HepG2 (cell line): Measurements from ENCODE around the gene DNMT3L. TPM values are rescaled to one million over a fixed set of nuclear protein-coding genes. Genes with fewer than 3 reads are reported as not detected.
"Not testable (repeated sequence)": the region's sequence is repeated elsewhere in the genome, so short reads cannot be mapped to it uniquely, and the experiment has no call there.

Experiments used
- ATAC-seq: fragments of 200-7000 bp; cut with Tn5 transposase; 3 replicates; pipeline ENCODE4 v1.9.1; 2020; ENCODE audit warnings: mild to moderate bottlenecking, moderate library complexity
- BruUV-seq: library from RNA; stranded (reverse); fragments of 400-500 nt; replicated peaks from 2 replicates; lab custom pipeline; 2021; lab: Mats Ljungman, UMichigan
- CTCF ChIA-PET: fragments of 300-600 bp; formaldehyde crosslinking; extraction: SDS; loops from one replicate; lab custom pipeline; 2021; ENCODE audit warnings: low total read pairs, inconsistent platforms, low intra/inter-chr PET ratio; lab: Yijun Ruan, JAX
- POLR2A ChIA-PET: fragments of 350-600 bp; sonication (Branson Sonifier 250); formaldehyde crosslinking; loops from one replicate; lab custom pipeline; 2020; ENCODE audit warnings: antibody characterized with exemption, inconsistent platforms; lab: Yijun Ruan, JAX
- DNase-seq: peaks from one replicate; pipeline ENCODE4 v3.0.0-alpha.2; 2015; ENCODE audit warnings: low spot score
- FAIRE-seq: peaks from 3 replicates; lab custom pipeline; 2011; peaks lifted over from hg19 to GRCh38; lab: Jason Lieb, UNC
- H2AFZ ChIP-seq: one replicate; pipeline ENCODE4 v1.6.1; 2011; ENCODE audit warnings: low read length, inconsistent platforms
- H3K27ac ChIP-seq: fragments of 300-600 bp; 3 replicates; pipeline ENCODE4 v1.8.0; 2011; ENCODE audit warnings: mixed run types, mild to moderate bottlenecking, mixed read lengths, low read length, inconsistent platforms; ENCODE audit not compliant: insufficient read depth; ENCODE audit errors: extremely low read length
- H3K27me3 ChIP-seq, 2 experiments: fragments of 200-600 bp in 1 of 2; 2 replicates in 1 of 2; 3 replicates in 1 of 2; pipeline versions ENCODE4 v1.6.0 to v1.8.0; 2011; ENCODE audit warnings: low read length in 2 of 2, mild to moderate bottlenecking in 2 of 2, moderate library complexity in 2 of 2, inconsistent platforms in 1 of 2; ENCODE audit not compliant: insufficient read depth in 2 of 2, control insufficient read depth in 1 of 2
- H3K36me3 ChIP-seq, 2 experiments: fragments of 200-600 bp in 1 of 2; replicated peaks in 1 of 2; 2 replicates in 1 of 2; 3 replicates in 1 of 2; pipeline versions ENCODE4 v1.5.1 to v1.8.0; 2011; ENCODE audit warnings: low read length in 2 of 2, inconsistent platforms in 1 of 2; ENCODE audit not compliant: insufficient read depth in 2 of 2, control insufficient read depth in 1 of 2
- H3K4me1 ChIP-seq: 2 replicates; pipeline ENCODE4 v1.5.1; 2012; ENCODE audit warnings: low read length, inconsistent platforms; ENCODE audit not compliant: insufficient read depth
- H3K4me2 ChIP-seq: 2 replicates; pipeline ENCODE4 v1.6.0; 2011; ENCODE audit warnings: low read depth, low read length, inconsistent platforms
- H3K4me3 ChIP-seq, 3 experiments: fragments of 200-600 bp in 1 of 3; sonication (generic), shearing (Covaris generic) in 1 of 3; replicated peaks in 1 of 3; 2 replicates each; pipeline ENCODE4 v1.5.1; 2011 to 2016; ENCODE audit warnings: low read length in 3 of 3, inconsistent platforms in 2 of 3, low read depth in 2 of 3, mild to moderate bottlenecking in 2 of 3, control low read depth in 1 of 3, mixed read lengths in 1 of 3; ENCODE audit not compliant: insufficient read depth in 1 of 3
- H3K79me2 ChIP-seq: one replicate; pipeline ENCODE4 v1.6.1; 2011; ENCODE audit warnings: low read length, inconsistent platforms; ENCODE audit not compliant: insufficient read depth
- H3K9ac ChIP-seq: 2 replicates; pipeline ENCODE4 v1.6.0; 2011; ENCODE audit warnings: mild to moderate bottlenecking, low read depth, low read length, inconsistent platforms; ENCODE audit not compliant: insufficient read depth
- H3K9me3 ChIP-seq: 2 replicates; pipeline ENCODE4 v1.5.1; 2012; ENCODE audit warnings: mild to moderate bottlenecking, low read length
- H4K20me1 ChIP-seq: 2 replicates; pipeline ENCODE4 v1.6.0; 2011; ENCODE audit warnings: inconsistent platforms, mild to moderate bottlenecking, low read length, moderate library complexity; ENCODE audit not compliant: insufficient read depth
- WGBS: methylation state at CpG from one replicate; pipeline ENCODE4 v1.1.6; 2017; ENCODE audit warnings: low lambda C conversion rate; 5-methylcytosine and 5-hydroxymethylcytosine counted together
- in situ Hi-C: cut with HindIII; loops from 2 replicates; pipeline ENCODE4 v1.10.0; 2017; ENCODE audit warnings: low pct_unique_long_range_greater_than_20kb; ENCODE audit not compliant: extremely low pct_ligation_motif_present
- intact Hi-C: fragments of 100-400 bp; cut with micrococcal nuclease; formaldehyde crosslinking; loops from one replicate; pipeline ENCODE4 v1.10.0; 2022; ENCODE audit not compliant: unreplicated experiment
- polyA plus RNA-seq, 8 experiments: library from polyadenylated mRNA; depleted of rRNA in 3 of 8; stranded (reverse) in 7 of 8; unstranded in 1 of 8; fragments of >200 nt; fragmentation: Illumina TruSeq in 4 of 8; extraction: Trizol in 4 of 8; gene quantifications; 2 replicates each; pipeline versions ENCODE4 v1.2.1 to v1.2.3, GENCODE V29; 2011 to 2016; ENCODE audit warnings: low read depth in 4 of 8, missing spikeins in 1 of 8, mixed read lengths in 1 of 8; ENCODE audit not compliant: insufficient read depth in 1 of 8
- total RNA-seq, 5 experiments: library from RNA; depleted of rRNA; stranded (reverse); fragments of >200 nt; fragmentation: Illumina TruSeq; extraction: Trizol; gene quantifications; 2 replicates each; pipeline ENCODE4 v1.2.3, GENCODE V29; 2016; ENCODE audit warnings: low read depth in 1 of 5

Gene DNMT3L
- total and polyA plus RNA-seq, 2 of the 13 experiments (the other 11 are each of a cell fraction or from before 2014, with no cell fraction given): 0.75 to 1.7 TPM

GRCh38 chr21:44241281-44241680 is 20.4 kb downstream of the DNMT3L start:
- H3K4me2 ChIP-seq, H3K9me3 ChIP-seq, H3K4me3 ChIP-seq, H3K27me3 ChIP-seq, H3K79me2 ChIP-seq, H4K20me1 ChIP-seq, DNase-seq, intact Hi-C loops, H3K4me1 ChIP-seq, FAIRE-seq, H3K36me3 ChIP-seq, H3K9ac ChIP-seq, POLR2A ChIA-PET, H2AFZ ChIP-seq, in situ Hi-C loops, CTCF ChIA-PET, H3K27ac ChIP-seq: not testable (repeated sequence)
- WGBS: no CpG with 5 or more reads among the region's 27 CpGs
- peak; percentile 18 for ATAC-seq
- TSS peak; percentile 73 for BruUV-seq

GRCh38 chr21:44240842-44241241 is 20.9 kb downstream of the DNMT3L start, which contains the start of gene ICOSLG:
Gene ICOSLG (minus strand): TSS chr21:44240943. CDS start chr21:44240817, 126 bp downstream.
- H3K27me3 ChIP-seq, H3K79me2 ChIP-seq, FAIRE-seq, H2AFZ ChIP-seq, intact Hi-C loops, H3K27ac ChIP-seq, H3K9me3 ChIP-seq, POLR2A ChIA-PET, H3K9ac ChIP-seq, H3K4me1 ChIP-seq, DNase-seq, H4K20me1 ChIP-seq, H3K36me3 ChIP-seq, CTCF ChIA-PET, in situ Hi-C loops, H3K4me2 ChIP-seq, BruUV-seq, H3K4me3 ChIP-seq: not testable (repeated sequence)
- peak; percentile 74 for ATAC-seq
- WGBS: no CpG with 5 or more reads among the region's 53 CpGs

- H3K36me3 ChIP-seq, H3K27me3 ChIP-seq, H3K9me3 ChIP-seq, POLR2A ChIA-PET, H2AFZ ChIP-seq, DNase-seq, H4K20me1 ChIP-seq, H3K79me2 ChIP-seq, CTCF ChIA-PET, intact Hi-C loops, H3K4me3 ChIP-seq, BruUV-seq, FAIRE-seq, ATAC-seq, H3K27ac ChIP-seq, H3K4me1 ChIP-seq, H3K4me2 ChIP-seq, in situ Hi-C loops, H3K9ac ChIP-seq: not testable (repeated sequence)
- WGBS: no CpG with 5 or more reads among the region's 46 CpGs
Observed at GRCh38 chr21:44240353-44240752, 21.3 kb downstream of the DNMT3L start.

DNA sequence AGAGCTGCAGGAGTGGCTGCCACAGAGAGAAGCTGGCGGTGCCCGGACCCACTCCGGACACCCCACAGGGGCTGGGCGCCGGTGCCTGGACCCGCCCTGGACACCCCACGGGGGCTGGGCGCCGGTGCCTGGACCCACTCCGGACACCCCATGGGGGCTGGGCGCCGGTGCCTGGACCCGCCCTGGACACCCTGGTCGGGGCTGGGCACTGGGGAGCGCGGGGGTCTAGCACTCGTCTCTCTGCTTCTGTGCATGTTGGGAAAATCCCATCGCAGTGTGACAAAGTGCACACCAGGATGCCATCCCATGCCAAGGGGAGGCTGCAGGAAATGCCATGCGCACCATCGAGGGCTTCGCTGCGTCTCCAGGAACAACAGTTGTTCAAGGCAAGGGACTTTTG is 32.1 kb downstream of the DNMT3L start:
- H3K9ac ChIP-seq, POLR2A ChIA-PET, H3K4me3 ChIP-seq, BruUV-seq, H3K79me2 ChIP-seq, H3K36me3 ChIP-seq, CTCF ChIA-PET, H3K27me3 ChIP-seq, H3K4me2 ChIP-seq, FAIRE-seq, H4K20me1 ChIP-seq, ATAC-seq, H3K9me3 ChIP-seq, H3K4me1 ChIP-seq, intact Hi-C loops, H3K27ac ChIP-seq, in situ Hi-C loops, H2AFZ ChIP-seq, DNase-seq: not testable (repeated sequence)
- no CpG with 5 or more reads among the region's 22 CpGs for WGBS
